ENCODE measurements around the gene PTPRT. TPM values are rescaled to one million over a fixed set of nuclear protein-coding genes. Genes with fewer than 3 reads are reported as not detected.
A peak's percentile ranks its signal among the peaks of the same experiment; 100 is the strongest.

Gene PTPRT
- total RNA-seq, 4 donors from 2014 or later, result 0.63 to 2.2 (median 1.8) TPM

DNA sequence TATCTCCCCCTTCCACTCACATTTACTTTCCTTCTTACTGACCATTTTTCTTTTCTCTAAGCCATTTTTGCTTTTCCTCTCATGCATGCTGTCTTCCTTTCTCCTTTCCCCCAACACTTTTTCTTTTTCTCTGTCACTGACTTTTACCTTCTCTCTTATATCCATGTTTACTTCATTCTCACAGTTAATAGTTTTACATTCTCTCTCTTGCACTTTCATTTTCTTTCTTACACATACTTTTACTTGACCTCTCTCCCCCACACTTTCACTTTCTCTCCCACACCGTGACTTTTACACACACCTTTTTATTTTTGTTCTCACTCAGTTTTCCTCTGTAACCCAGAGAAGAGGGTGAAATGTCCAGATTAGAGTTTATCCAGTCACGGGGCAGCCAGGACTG, 636.3 kb downstream of the PTPRT start:
- TF ChIP-seq, protein P1, sequence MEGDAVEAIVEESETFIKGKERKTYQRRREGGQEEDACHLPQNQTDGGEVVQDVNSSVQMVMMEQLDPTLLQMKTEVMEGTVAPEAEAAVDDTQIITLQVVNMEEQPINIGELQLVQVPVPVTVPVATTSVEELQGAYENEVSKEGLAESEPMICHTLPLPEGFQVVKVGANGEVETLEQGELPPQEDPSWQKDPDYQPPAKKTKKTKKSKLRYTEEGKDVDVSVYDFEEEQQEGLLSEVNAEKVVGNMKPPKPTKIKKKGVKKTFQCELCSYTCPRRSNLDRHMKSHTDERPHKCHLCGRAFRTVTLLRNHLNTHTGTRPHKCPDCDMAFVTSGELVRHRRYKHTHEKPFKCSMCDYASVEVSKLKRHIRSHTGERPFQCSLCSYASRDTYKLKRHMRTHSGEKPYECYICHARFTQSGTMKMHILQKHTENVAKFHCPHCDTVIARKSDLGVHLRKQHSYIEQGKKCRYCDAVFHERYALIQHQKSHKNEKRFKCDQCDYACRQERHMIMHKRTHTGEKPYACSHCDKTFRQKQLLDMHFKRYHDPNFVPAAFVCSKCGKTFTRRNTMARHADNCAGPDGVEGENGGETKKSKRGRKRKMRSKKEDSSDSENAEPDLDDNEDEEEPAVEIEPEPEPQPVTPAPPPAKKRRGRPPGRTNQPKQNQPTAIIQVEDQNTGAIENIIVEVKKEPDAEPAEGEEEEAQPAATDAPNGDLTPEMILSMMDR (IDR thresholded peaks at IDR 0.05), result no peak
- no peak for DNase-seq (ENCODE audit: low spot score)
- no peak for ATAC-seq (ENCODE audit: low FRiP score)

DNA sequence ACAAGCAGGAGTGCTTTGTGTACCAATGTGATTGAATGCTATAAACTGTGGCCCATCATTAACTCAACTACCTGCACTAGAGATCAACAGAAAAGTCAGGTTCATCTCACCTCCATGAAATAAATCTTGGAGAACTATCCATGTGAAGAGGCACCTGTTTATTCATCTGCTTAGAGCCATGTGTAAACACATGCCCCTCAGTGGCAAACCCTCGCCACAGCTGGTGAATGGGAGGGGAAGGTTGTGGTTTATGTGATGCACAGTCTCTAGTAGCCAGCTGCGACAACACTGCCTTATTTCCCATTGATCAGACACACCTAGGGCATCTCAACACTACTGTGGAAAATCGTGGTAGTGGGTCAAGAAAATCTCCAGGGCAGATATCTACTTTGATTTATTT, 640.2 kb downstream of the PTPRT start:
- DNase-seq (ENCODE audit: low spot score), result no peak
- ATAC-seq (ENCODE audit: low FRiP score), result no peak
- TF ChIP-seq, protein P1 (IDR thresholded peaks at IDR 0.05), result no peak

DNA sequence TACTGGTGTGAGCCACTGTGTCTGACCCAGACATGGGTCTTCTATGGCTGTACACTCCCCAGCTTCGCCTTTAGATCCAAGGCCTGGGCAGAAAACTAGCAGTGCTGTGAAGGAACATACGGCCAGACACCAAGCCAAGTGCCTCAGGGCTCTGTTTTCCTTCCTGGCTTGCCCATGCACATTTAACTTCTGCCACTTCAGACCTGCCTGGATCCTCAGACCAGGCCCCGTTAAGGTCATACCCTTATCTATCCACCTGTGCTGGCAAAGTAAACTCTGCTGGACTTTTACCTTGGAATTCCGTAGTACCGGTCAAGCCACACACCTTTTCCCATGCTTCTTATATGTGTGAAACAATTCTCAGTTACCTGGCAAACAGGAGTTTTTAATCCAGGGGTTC, 644.8 kb downstream of the PTPRT start:
- DNase-seq (ENCODE audit: low spot score), result no peak

DNA sequence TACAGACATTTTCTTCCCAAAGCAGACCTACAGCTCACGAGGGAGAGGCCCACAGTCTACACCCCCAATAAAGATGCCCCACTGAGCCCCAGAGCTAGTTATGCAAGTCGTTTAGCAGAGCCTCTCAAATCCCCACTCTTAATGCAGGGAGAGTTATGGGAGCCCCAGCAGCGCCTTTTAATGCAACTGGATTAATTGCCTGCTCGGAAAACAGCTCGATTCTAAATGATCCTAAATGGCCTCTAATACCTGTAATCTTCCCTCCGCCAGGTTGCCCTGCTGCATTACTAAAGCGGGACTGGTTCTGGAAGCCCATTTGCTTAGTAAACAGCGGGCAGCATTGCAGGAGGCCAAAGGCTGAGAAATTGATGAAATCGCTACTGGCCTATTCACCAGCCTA, 656.9 kb downstream of the PTPRT start:
- TF ChIP-seq, protein P1 (IDR thresholded peaks at IDR 0.05), result no peak
- ATAC-seq (ENCODE audit: low FRiP score) (no peak), DNase-seq (ENCODE audit: low spot score) (no peak)

More for the DNA sequence above, 644.8 kb downstream of the PTPRT start:
- ATAC-seq (ENCODE audit: low FRiP score), result no peak
- TF ChIP-seq, protein P1 (IDR thresholded peaks at IDR 0.05), result no peak

GRCh38 chr20:42531508-42531961, 658.2 kb downstream of the PTPRT start:
- no peak for DNase-seq (ENCODE audit: low spot score)
- ATAC-seq (ENCODE audit: low FRiP score), result no peak
- TF ChIP-seq, protein P1 (IDR thresholded peaks at IDR 0.05), result no peak

DNA sequence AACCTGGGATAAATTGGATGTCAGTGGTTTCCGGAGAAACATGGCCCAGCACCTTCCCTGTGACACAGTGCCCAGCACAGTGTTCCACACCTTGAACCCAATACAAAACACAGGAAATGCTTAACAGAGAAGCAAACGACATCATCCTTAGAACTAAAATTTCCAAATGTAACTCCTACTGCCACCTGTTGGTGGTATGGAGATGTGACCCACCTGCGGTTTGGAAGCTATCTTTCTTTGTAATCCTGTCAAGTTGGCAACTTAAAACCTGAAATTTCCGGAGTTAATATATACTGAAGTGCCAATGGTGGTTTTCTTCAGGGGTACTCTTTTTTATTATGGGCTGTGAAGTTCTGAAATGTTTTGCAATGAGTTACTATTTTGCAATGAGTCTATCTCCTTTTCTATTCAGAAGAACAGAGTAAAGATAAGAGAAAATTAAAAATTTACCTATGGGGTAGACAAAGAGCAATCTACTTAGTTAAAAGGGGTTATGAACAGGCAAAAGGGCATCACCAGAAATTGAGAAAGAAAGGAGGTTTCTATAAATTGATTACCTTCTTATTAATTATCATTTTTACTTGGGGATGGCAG, 658.8 kb downstream of the PTPRT start:
- TF ChIP-seq, protein P1 (IDR thresholded peaks at IDR 0.05), result no peak
- DNase-seq (ENCODE audit: low spot score) (no peak), ATAC-seq (ENCODE audit: low FRiP score) (peak; percentile 37)

DNA sequence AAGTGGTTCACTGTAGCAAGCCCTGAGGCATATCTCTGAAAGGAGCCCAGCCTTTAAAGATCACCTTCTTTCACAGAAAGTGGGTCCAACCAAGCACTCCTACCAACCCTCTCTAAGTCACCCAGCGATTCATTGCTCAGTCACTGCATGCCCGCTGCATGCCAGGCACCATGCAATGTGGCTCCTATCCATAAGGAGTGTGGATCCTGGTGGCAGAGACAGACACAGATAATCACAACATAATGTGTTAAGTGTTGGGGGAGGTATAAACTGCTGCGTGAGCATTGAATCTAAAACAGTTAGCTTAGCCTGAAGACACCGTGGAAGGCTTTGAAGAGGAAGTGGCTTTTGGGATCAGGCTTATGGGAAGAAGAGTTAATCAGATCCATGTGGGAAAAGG, 659.5 kb downstream of the PTPRT start:
- ATAC-seq (ENCODE audit: low FRiP score), result no peak
- TF ChIP-seq, protein P1 (IDR thresholded peaks at IDR 0.05), result no peak
- DNase-seq (ENCODE audit: low spot score), result no peak
